CD4-positive, alpha-beta T cell treated with Interleukin-2 at 100 ng/mL for 4 hours (primary cell): ENCODE measurements around the gene DCDC1.
"Not testable (repeated sequence)": the region's sequence is repeated elsewhere in the genome, so short reads cannot be mapped to it uniquely, and the experiment has no call there.

Source experiments
- DNase-seq: peaks from one replicate; pipeline ENCODE4 v3.0.0-alpha.2; 2020; ENCODE audit warnings: low spot score

Gene DCDC1

GRCh38 chr11:31326470-31327148 is 42.9 kb downstream of the DCDC1 start:
- DNase-seq: no peak

- DNase-seq: no peak
These were observed 44.4 kb downstream of the DCDC1 start for GRCh38 chr11:31325160-31325559.

- DNase-seq: no peak
These were observed 46.4 kb downstream of the DCDC1 start for GRCh38 chr11:31323145-31323544.

GRCh38 chr11:31321494-31321893 is 48.0 kb downstream of the DCDC1 start:
- not testable (repeated sequence) for DNase-seq

GRCh38 chr11:31303644-31304180 is 65.8 kb downstream of the DCDC1 start:
- DNase-seq: no peak

- no peak for DNase-seq
These were observed 67.7 kb downstream of the DCDC1 start for GRCh38 chr11:31301549-31302510.

GRCh38 chr11:31295308-31295707 is 74.2 kb downstream of the DCDC1 start:
- DNase-seq: no peak

- DNase-seq: not testable (repeated sequence)
These were observed 96.0 kb downstream of the DCDC1 start for GRCh38 chr11:31273527-31273926.

GRCh38 chr11:31267720-31268119 is 101.8 kb downstream of the DCDC1 start:
- no peak for DNase-seq

GRCh38 chr11:31264834-31265233 is 104.7 kb downstream of the DCDC1 start:
- DNase-seq: no peak

GRCh38 chr11:31262761-31263160 is 106.8 kb downstream of the DCDC1 start:
- DNase-seq: no peak

GRCh38 chr11:31259797-31260196 is 109.7 kb downstream of the DCDC1 start:
- DNase-seq: no peak

- no peak for DNase-seq
These were observed 115.1 kb downstream of the DCDC1 start for GRCh38 chr11:31254415-31254814.

GRCh38 chr11:31248768-31249167 is 120.8 kb downstream of the DCDC1 start:
- DNase-seq: no peak

GRCh38 chr11:31247321-31247720 is 122.2 kb downstream of the DCDC1 start:
- DNase-seq: no peak

- no peak for DNase-seq
These were observed 122.9 kb downstream of the DCDC1 start for GRCh38 chr11:31246451-31247165.

GRCh38 chr11:31243706-31244105 is 125.8 kb downstream of the DCDC1 start:
- no peak for DNase-seq

- peak; percentile 25 for DNase-seq
These were observed 129.1 kb downstream of the DCDC1 start for GRCh38 chr11:31240340-31240904.

- DNase-seq: no peak
These were observed 131.4 kb downstream of the DCDC1 start for GRCh38 chr11:31237819-31238760.

GRCh38 chr11:31236143-31236542 is 133.4 kb downstream of the DCDC1 start:
- no peak for DNase-seq

GRCh38 chr11:31233425-31233824 is 136.1 kb downstream of the DCDC1 start:
- DNase-seq: no peak
